ENCODE measurements around the gene ARMC8.

DNA sequence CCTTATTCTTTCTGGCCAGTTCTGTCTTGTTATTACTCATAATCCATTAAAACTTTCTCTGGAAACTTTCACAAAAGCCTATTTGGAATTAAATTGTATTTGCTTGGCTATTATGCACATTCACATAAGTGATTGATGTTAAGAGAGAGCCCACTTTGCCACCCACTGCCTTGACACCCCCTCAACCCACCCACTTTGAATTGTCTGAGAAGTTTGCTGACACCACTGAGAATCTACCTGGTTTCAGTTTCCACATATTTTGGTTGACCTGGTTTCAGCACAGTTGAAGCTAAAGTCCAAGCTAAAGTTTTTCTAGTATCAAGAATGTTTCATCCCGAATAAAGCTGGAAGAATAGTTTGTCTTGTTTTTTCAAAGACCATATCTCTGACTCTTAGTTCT lies 70.9 kb downstream of the ARMC8 start:
- TF ChIP-seq CTCF (IDR thresholded peaks at IDR 0.05) (no peak), POLR2A (IDR thresholded peaks at IDR 0.05; ENCODE audit: low read depth) (no peak)
